ENCODE data around the gene ARX. TPM values are rescaled to one million over a fixed set of nuclear protein-coding genes. Genes with fewer than 3 reads are reported as not detected.

Gene ARX
- total and polyA plus RNA-seq, 4 donors = 0.21 to 1.8 (median 0.43) TPM; not detected in 1

GRCh38 chrX:24999511-24999910 is 16.3 kb downstream of the ARX start:
- H3K27me3 ChIP-seq (ENCODE audit: control insufficient read depth in 3 of 3, insufficient read depth in 3 of 3, low read length in 2 of 3) = peaks cover 26 to 59% (median 39%) of the 10 kb centered on the region in 3 donors
- no peak for DNase-seq
- no peaks in the 10 kb centered on the region for H3K36me3 ChIP-seq (ENCODE audit: control insufficient read depth in 4 of 4, insufficient read depth in 4 of 4, low read length in 4 of 4)
- peaks cover 0 to 10% (median 0%) of the 10 kb centered on the region in 4 donors for H3K9me3 ChIP-seq (ENCODE audit: control insufficient read depth in 4 of 4, insufficient read depth in 3 of 4, low read length in 3 of 4)
- H3K9ac ChIP-seq (ENCODE audit: insufficient read depth in 1 of 2, low read length in 2 of 2) = no peak overlapping the region
- peaks cover 0 to 7% (median 3%) of the 10 kb centered on the region in 5 donors for H3K4me1 ChIP-seq (ENCODE audit: control insufficient read depth in 5 of 5, insufficient read depth in 5 of 5, low read length in 5 of 5)
- no peak overlapping the region for H3K27ac ChIP-seq (ENCODE audit: low read depth in 1 of 2, low read length in 1 of 2)
- no peak for ATAC-seq (ENCODE audit: insufficient read depth, low FRiP score)
- 55 to 98% methylated on average over 8 of the region's 8 CpGs for WGBS, 2 donors
- TF ChIP-seq CTCF (IDR thresholded peaks at IDR 0.05; ENCODE audit: control extremely low read depth, extremely low read depth) = no peak
- no peak overlapping the region for H3K4me3 ChIP-seq

- Histone ChIP-seq H3K9me3 (ENCODE audit: control insufficient read depth in 4 of 4, insufficient read depth in 3 of 4, low read length in 3 of 4) (no peaks in the 10 kb centered on the region), H3K27ac (ENCODE audit: low read depth in 1 of 2, low read length in 1 of 2) (no peak overlapping the region), H3K27me3 (ENCODE audit: control insufficient read depth in 3 of 3, insufficient read depth in 3 of 3, low read length in 2 of 3) (peaks cover 8 to 54% (median 25%) of the 10 kb centered on the region in 3 donors), H3K36me3 (ENCODE audit: control insufficient read depth in 4 of 4, insufficient read depth in 4 of 4, low read length in 4 of 4) (no peaks in the 10 kb centered on the region), H3K9ac (ENCODE audit: insufficient read depth in 1 of 2, low read length in 2 of 2) (no peak overlapping the region), H3K4me3 (no peak overlapping the region), H3K4me1 (ENCODE audit: control insufficient read depth in 5 of 5, insufficient read depth in 5 of 5, low read length in 5 of 5) (no peaks in the 10 kb centered on the region)
- no peak for TF ChIP-seq CTCF (IDR thresholded peaks at IDR 0.05; ENCODE audit: control extremely low read depth, extremely low read depth)
- ATAC-seq (ENCODE audit: insufficient read depth, low FRiP score) (no peak), DNase-seq (no peak)
- WGBS, 2 donors = 62 to 94% methylated on average over 5 of the region's 5 CpGs
These were observed 19.6 kb downstream of the ARX start for GRCh38 chrX:24996096-24996709.

- Histone ChIP-seq H3K4me3 (no peak overlapping the region), H3K4me1 (ENCODE audit: control insufficient read depth in 5 of 5, insufficient read depth in 5 of 5, low read length in 5 of 5) (no peaks in the 10 kb centered on the region), H3K27me3 (ENCODE audit: control insufficient read depth in 3 of 3, insufficient read depth in 3 of 3, low read length in 2 of 3) (peaks cover 8 to 40% (median 24%) of the 10 kb centered on the region in 3 donors), H3K36me3 (ENCODE audit: control insufficient read depth in 4 of 4, insufficient read depth in 4 of 4, low read length in 4 of 4) (no peaks in the 10 kb centered on the region), H3K27ac (ENCODE audit: low read depth in 1 of 2, low read length in 1 of 2) (no peak overlapping the region), H3K9me3 (ENCODE audit: control insufficient read depth in 4 of 4, insufficient read depth in 3 of 4, low read length in 3 of 4) (no peaks in the 10 kb centered on the region), H3K9ac (ENCODE audit: insufficient read depth in 1 of 2, low read length in 2 of 2) (no peak overlapping the region)
- ATAC-seq (ENCODE audit: insufficient read depth, low FRiP score) (no peak), DNase-seq (no peak)
- TF ChIP-seq CTCF (IDR thresholded peaks at IDR 0.05; ENCODE audit: control extremely low read depth, extremely low read depth) = no peak
- 68 to 94% methylated on average over 7 to 8 of the region's 8 CpGs for WGBS, 2 donors
These were observed 21.9 kb downstream of the ARX start for GRCh38 chrX:24993879-24994278.

GRCh38 chrX:24990535-24990934 is 25.2 kb downstream of the ARX start:
- Histone ChIP-seq H3K9me3 (ENCODE audit: control insufficient read depth in 4 of 4, insufficient read depth in 3 of 4, low read length in 3 of 4) (no peaks in the 10 kb centered on the region), H3K4me1 (ENCODE audit: control insufficient read depth in 5 of 5, insufficient read depth in 5 of 5, low read length in 5 of 5) (no peaks in the 10 kb centered on the region), H3K27me3 (ENCODE audit: control insufficient read depth in 3 of 3, insufficient read depth in 3 of 3, low read length in 2 of 3) (peaks cover 0 to 34% (median 16%) of the 10 kb centered on the region in 3 donors), H3K9ac (ENCODE audit: insufficient read depth in 1 of 2, low read length in 2 of 2) (no peak overlapping the region), H3K4me3 (no peak overlapping the region), H3K36me3 (ENCODE audit: control insufficient read depth in 4 of 4, insufficient read depth in 4 of 4, low read length in 4 of 4) (no peaks in the 10 kb centered on the region), H3K27ac (ENCODE audit: low read depth in 1 of 2, low read length in 1 of 2) (no peak overlapping the region)
- TF ChIP-seq CTCF (IDR thresholded peaks at IDR 0.05; ENCODE audit: control extremely low read depth, extremely low read depth) = no peak
- WGBS, 2 donors = 64 to 87% methylated on average over 8 of the region's 8 CpGs
- ATAC-seq (ENCODE audit: insufficient read depth, low FRiP score) (no peak), DNase-seq (no peak)
